SH-SY5Y (cell line): ENCODE results near the gene SLC25A38.

Source experiments
- GATA2 ChIP-seq: IDR thresholded peaks from 2 replicates; pipeline ENCODE4 v1.6.1; 2011; ENCODE audit warnings: mild to moderate bottlenecking, low read depth, low read length
- GATA3 ChIP-seq: IDR thresholded peaks from 2 replicates; pipeline ENCODE4 v1.6.1; 2011; ENCODE audit warnings: low read depth, mild to moderate bottlenecking, low read length, moderate library complexity

The SLC25A38 gene

GRCh38 chr3:39383045-39383880, at the start of gene SLC25A38:
SLC25A38 (plus strand) TSS chr3:39383370; CDS start chr3:39383725, 355 bp downstream.
- TF ChIP-seq GATA3 (no peak), GATA2 (no peak)

- TF ChIP-seq GATA3 (no peak), GATA2 (no peak)
Measured at GRCh38 chr3:39333607-39334006, 49.6 kb upstream of the SLC25A38 start.

GRCh38 chr3:39334205-39334604, 49.0 kb upstream of the SLC25A38 start:
- no peak for TF ChIP-seq GATA2
- TF ChIP-seq GATA3, result no peak

- no peak for TF ChIP-seq GATA2
- TF ChIP-seq GATA3, result no peak
Measured at GRCh38 chr3:39338201-39338600, 45.0 kb upstream of the SLC25A38 start.

GRCh38 chr3:39339086-39339485, 44.1 kb upstream of the SLC25A38 start:
- TF ChIP-seq GATA2, result no peak
- TF ChIP-seq GATA3, result no peak

GRCh38 chr3:39343076-39343717, 40.0 kb upstream of the SLC25A38 start:
- TF ChIP-seq GATA2, result no peak
- TF ChIP-seq GATA3, result no peak

GRCh38 chr3:39343760-39344159, 39.4 kb upstream of the SLC25A38 start:
- TF ChIP-seq GATA2, result no peak
- no peak for TF ChIP-seq GATA3

- TF ChIP-seq GATA3, result no peak
- no peak for TF ChIP-seq GATA2
Measured at GRCh38 chr3:39344746-39345344, 38.3 kb upstream of the SLC25A38 start.

- TF ChIP-seq GATA2, result no peak
- TF ChIP-seq GATA3, result no peak
Measured at GRCh38 chr3:39346785-39347585, 36.2 kb upstream of the SLC25A38 start.

- TF ChIP-seq GATA2 (no peak), GATA3 (no peak)
Measured at GRCh38 chr3:39347586-39347876, 35.6 kb upstream of the SLC25A38 start.

GRCh38 chr3:39349080-39349479, 34.1 kb upstream of the SLC25A38 start:
- no peak for TF ChIP-seq GATA2

GRCh38 chr3:39350714-39351113, 32.5 kb upstream of the SLC25A38 start:
- TF ChIP-seq GATA2 (no peak), GATA3 (no peak)

GRCh38 chr3:39358333-39358732, 24.8 kb upstream of the SLC25A38 start:
- TF ChIP-seq GATA2, result no peak
- TF ChIP-seq GATA3, result no peak

GRCh38 chr3:39361252-39361927, 21.8 kb upstream of the SLC25A38 start:
- TF ChIP-seq GATA3 (no peak), GATA2 (no peak)

- TF ChIP-seq GATA3 (no peak), GATA2 (no peak)
Measured at GRCh38 chr3:39362192-39362591, 21.0 kb upstream of the SLC25A38 start.

- no peak; the same call in 1 of the 2 replicates for TF ChIP-seq GATA2
Measured at GRCh38 chr3:39362812-39363211, 20.4 kb upstream of the SLC25A38 start.
